GM18867 (cell line): Measurements from ENCODE around the gene TBX2.
"Not testable (repeated sequence)": the region's sequence is repeated elsewhere in the genome, so short reads cannot be mapped to it uniquely, and the experiment has no call there.

Experiments used
- ATAC-seq: cut with Tn5 transposase; IDR thresholded peaks from one replicate; pipeline ENCODE4 v1.9.1; 2021; ENCODE audit warnings: mild to moderate bottlenecking, moderate library complexity; ENCODE audit not compliant: unreplicated experiment

The TBX2 gene

DNA sequence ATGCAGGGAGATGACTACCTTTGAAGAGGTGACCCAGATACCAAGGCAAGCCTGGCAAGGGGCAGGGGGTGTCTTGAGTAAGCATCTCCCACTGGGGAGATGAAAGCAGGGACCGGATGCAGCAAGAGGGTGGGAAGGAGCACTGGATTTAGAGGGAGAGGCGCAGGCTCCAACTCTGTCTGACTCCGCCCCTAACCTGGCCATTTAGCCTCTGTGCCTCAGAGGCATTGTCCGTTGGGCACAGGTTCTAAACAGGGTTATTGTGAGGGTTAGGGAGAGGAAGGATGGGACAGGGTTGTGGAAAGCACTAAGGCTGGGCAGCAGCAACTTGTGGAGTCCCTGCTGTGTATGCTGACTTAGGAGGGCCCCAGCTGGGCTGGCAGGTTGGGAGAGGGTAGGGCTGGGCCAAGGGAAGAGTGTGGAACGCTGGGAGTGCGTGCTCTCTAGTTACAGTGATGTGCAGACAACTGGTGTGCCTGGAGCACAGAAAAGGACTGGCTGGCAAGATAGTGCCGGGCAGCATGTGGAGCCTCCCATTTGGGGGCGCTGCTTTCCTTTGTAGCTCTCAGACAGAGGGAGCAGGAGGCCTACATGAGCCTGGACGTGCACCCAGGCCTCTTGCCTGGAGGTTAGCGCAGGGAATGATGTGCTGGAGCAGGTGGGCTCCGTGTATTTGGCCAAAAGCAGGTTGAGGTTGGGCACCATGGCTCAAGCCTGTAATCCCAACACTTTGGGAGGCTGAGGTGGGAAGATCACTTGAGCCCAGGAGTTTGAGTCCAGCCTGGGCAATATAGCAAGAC is 26.2 kb downstream of the TBX2 start:
- no peak for ATAC-seq

DNA sequence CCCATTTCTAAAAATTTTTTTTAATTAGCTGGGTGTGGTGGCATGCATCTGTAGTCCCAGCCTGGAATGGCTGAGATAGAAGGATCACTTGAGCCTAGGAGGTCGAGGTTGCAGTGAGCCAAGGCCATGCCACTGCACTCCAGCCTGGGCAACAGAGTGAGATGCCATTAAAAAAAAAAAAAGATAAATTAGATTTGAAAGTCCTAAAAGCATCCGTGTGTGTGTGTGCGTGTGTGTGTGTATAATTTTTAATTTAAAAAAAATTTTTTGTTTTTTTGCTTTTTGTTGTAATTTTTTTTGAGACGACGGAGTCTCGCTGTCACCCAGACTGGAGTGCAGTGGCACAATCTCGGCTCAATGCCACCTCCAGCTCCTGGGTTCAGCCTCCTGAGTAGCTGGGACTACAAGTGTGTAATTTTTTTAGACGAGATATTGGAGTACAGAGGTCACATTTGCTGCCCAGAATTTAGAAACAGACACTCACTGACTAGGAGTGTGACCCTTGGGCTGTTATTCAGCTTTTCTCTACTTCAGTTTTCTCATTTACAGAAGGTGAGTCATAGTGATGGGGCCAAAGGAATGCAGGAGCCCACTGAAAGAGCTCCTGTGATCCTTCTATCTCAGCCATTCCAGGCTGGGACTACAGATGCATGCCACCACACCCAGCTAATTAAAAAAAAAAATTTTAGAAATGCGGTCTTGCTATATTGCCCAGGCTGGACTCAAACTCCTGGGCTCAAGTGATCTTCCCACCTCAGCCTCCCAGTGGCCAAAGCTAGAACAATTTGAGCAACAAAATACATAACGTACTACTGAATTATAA is 27.1 kb downstream of the TBX2 start:
- no peak for ATAC-seq

DNA sequence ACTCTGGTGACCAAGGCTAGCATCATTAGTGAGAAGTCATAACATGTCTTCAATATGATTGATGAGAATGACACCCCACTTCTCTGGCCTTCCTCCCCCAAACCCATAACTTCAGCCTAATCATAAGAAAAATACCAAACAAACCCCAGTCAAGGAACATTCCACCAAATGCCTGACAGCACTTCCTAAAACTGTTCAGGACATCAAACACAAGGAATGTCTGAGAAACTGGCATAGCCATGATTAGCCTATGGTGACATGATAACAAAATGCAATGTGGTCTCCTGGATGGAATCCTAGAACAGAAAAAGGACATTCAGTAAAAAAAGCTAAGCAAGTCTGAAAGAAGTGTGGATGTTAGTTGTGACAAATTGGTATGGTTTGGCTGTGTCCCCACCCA is 27.9 kb downstream of the TBX2 start:
- no peak for ATAC-seq

DNA sequence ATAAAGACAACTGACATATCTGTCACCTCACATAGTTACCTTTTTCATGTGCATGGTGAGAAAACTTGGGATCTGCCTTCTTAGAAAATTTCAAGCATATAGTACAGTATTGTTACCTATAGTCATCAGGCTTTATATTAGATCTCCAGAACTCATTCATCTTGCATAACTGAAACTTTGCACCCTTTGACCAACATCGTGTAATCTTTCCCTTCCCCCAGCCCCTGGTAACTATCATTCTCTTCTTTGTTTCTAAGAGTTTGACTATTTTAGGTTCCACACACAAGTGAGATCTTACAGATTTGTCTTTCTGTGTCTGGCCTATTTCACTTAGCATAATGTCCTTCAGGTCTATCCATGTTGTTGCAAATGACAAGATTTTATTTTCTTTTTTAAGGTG is 29.6 kb downstream of the TBX2 start:
- no peak for ATAC-seq

DNA sequence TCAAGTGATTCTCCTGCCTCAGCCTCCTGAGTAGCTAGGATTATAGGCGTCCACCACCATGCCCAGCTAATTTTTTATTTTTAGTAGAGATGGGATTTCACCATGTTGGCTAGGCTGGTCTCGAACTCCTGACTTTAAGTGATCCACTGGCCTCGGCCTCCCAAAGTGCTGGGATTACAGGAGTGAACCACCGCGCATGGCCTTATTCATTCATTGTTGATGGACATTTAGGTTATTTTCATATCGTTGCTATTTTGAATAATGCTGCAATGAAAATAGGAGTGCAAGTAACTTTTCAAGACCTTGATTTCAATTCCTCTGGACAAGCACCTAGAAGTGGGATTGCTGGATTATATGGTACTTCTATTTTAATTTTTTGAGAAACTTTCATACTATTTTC is 30.2 kb downstream of the TBX2 start:
- ATAC-seq, result not testable (repeated sequence)

DNA sequence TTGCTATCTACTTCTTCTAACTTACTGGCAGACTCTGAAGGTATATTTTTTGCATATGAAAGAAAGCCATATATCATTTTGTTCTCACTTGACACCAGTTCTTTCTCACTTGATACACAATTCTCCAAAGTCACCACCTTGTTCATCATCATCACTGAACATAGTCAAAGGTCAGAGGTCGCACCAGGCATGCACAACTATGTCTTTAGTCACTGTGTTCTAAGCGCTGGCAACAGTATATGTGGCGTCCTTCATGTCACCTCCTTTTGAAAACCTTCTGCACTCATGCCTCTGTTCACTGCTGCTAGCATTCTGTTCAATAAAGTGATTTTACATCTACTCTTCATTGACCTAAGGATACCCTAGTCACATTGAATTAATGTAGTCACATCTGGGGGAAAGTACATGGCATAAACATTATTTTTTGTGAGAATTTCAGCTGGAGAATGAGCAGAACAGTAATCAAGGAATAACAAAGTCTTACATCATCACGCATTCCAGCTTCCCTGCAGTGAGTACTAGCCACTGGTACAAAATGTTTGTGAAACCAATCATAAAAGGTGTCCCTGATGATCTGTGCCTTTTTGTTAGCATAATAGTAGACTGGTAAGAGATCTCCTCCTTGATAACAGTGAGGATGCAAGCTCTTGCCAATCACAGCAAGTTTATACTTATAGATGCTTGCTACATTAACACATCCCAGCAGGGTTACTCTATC is 32.1 kb downstream of the TBX2 start:
- no peak for ATAC-seq

DNA sequence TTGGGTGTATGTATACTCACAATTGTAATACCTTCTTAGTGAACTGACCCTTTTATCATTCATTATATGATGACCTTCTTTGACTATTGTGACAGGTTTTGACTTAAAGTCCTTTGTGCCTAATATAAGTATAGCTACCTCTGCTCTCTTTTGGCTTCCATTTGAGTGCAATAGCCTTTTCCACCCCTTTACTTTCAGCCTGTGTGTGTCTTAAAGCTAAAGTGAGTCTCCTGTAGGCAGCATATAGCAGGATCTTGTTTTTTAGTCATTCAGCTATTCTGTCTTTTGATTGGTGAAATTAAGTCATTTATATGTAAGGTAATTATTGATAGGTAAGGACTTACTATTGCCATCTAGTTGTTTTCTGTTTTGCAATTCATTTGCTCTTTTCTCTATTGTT is 36.6 kb downstream of the TBX2 start:
- no peak for ATAC-seq

DNA sequence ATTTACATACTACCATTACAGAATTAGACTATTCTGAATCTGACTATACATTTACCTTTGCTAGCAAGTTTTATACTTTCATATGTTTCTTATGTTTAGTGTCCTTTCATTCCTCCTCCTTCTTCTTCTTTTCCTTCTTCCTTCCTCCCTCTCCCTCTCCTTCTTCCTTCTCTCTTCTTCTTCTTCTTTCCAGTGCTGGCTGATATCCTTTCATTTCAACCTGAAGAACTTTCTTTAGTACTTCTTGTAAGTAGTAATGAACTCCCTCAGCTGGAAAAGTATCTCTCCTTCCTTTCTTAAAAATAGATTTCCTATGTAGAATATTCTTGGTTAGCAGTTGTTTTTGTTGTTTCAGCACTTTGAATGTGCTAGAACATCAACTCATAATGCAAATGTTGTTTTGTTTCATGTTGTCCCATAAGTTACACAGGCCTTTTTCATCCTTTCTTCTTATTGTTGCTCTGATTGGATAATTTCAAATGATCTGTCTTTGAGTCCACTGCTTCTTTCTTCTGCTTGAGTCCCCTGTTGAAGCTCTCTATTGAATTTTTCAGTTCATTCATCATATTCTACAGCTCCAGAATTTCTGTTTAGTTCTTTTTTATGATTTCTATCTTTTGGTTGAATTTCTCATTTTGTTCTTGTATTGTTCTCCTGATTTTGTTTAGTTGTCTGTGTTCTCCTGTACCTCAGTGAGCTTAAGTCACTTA is 37.5 kb downstream of the TBX2 start:
- no peak for ATAC-seq

DNA sequence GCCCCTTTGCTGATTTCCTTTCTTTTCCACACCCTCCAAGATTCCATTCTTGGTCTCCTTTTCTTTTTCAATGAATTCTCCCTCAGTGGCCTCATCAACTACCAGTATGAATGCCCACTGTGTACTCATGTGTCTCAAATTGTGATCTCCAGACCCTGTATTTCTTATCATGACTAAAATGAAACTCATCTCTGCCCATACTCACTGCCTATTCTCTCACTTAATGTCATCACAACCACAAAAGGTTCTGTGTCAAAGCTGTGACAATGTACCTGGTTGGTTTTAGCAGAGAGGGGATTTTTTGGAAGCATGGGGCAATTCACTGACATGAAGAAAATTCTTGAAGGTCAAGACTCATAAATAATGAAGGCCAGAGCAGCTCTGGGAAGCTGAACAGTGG is 41.1 kb downstream of the TBX2 start:
- ATAC-seq, result peak; percentile 58

DNA sequence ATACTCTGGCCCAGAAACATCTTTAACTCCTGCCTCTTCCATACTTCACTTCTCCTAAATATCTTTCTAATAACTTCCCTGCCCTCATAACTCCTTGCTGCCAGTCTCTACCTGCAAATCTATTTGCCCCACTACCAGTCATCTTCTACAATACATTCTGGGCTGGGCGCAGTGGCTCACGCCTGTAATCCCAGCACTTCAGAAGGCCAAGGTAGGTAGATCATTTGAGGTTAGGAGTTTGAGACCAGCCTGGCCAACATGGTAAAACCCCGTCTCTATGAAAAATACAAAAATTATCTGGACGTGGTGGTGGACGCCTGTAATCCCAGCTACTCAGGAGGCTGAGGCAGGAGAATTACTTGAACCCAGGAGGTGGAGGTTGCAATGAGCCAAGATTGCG is 41.9 kb downstream of the TBX2 start:
- ATAC-seq, result not testable (repeated sequence)

DNA sequence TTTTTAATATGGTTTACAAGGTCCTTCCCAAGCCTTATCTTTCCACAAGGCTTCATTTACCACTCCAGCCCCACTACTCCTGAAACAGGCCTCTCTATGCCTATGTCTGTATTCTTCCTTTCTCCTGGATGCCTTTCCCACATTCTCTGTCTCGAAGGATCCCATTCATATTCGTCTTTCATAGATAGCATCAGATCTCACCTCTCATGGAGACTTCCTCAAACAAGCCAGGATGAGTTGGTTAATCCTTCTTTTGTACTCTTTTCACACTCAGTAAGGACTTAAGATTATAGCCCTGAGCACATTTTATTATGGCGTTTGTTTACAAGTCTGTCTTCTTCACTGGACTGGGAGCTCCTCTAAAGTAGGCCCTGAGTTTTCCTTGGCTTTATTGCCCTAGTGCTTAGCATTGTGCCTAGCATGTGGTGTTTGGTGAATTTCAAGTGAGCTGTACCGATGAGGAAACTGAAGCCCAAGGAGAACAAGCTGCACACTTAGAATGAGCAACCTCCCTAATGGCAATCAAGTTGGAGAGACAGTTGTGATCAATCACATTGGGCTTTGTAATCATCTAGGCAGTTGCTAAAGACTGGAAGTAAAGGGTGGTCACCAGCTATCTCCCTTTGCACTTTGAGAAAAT is 42.6 kb downstream of the TBX2 start:
- no peak for ATAC-seq

DNA sequence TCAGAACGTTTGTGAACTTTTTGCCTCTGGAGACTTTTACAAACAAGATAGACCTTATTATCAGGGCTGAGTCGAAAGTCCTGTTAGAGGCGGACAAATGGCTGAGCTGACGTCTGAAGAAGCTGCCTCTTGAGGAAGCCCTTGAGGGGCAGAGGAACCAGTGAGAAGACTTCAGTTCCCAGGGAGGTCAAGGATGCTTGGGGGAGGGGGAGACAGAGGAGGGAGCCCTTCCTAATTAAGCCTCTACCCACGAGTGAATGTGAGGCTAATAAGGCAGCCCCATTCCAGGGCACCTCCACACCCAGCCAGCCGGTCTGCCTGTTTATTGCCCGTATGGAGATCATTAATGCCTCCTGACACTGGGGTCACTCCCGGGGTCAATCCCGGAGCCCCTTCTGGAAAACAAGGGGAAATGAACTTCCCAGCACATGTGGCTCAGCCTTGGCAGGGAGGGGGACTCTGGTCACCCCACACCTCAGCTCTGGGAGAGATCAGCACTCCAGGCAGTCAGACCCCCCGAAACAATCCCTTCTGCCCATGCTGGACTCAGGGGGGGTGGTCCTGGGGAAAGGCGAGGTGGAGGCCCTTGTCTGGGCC is 43.3 kb downstream of the TBX2 start:
- ATAC-seq, result no peak

DNA sequence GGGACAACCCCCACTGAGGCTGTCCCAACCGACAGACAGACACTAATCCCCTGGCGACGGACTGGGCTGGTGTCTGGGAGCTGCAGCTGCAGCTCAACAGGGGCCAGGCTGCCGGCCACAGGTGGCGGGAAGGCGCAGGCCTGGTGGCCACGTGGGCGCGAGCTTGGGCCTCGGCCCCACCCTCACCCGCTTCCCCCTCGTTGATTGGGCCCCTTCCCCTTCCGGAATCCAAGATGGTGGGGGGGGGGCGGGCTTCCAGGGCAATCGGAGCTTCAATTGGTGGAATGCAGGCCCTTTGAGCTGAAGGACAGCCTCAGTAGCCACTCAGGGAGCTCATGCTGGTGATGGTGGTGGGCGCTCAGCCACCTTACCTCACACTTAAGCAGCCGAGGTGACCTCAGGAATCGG is 43.8 kb downstream of the TBX2 start:
- no peak for ATAC-seq

DNA sequence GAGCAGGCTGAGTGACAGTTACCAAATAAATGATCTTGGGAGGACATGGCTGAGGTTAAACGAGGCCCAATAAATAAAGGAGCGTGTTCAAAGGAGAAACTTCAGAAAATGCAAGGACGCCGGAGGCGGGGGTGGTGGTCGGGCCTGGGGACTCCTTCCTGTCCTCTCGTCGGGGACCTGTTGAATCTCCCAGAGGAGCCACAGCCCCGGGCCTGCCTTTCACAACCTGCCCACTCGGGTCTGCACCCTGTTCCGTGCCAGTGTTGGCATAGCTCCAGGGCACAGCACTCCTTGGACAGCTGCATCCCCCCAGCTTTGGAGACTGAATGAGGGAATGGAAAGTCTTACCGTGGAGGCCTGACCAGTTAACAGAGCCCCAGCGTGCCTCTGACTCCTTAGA is 44.4 kb downstream of the TBX2 start:
- ATAC-seq, result no peak

DNA sequence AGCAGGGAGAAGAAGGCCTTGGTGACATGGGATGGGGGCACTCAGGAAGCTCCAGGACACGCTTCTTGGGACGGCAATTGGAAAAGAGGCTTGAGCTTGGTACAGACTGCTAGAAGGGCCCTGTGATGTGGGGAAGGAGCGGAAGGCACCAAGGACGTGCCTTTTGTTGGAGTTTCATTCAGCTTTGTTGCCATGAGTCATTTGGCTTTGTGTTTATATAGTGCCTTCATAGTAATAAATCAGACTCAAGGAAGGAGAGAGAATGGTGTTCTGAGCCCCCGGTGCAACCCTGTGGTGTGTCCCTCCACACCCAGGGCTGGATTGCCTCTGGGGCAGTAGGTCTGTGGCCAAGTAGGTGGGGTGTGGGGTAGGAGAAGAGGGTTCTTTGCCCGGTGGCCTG is 45.2 kb downstream of the TBX2 start:
- ATAC-seq, result no peak

DNA sequence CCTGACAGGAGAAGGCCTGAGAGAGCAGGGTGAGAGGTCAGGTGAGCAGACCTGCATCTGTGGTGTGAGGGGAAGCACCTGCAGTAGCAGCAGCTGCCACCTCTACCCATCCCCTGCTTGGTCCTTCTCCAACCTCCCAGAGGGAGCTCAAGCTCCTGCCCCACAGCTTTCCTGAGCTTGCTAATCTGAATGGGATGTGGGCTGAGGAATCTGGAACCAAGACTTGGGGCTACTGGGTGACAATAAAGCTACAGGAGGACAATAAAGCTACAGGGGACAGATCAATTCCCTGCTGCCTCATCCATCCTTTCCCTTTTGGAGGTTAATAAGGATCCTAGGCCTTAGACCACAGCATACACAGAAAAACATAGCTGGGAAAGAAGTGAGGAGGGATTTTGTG is 47.7 kb downstream of the TBX2 start:
- no peak for ATAC-seq

DNA sequence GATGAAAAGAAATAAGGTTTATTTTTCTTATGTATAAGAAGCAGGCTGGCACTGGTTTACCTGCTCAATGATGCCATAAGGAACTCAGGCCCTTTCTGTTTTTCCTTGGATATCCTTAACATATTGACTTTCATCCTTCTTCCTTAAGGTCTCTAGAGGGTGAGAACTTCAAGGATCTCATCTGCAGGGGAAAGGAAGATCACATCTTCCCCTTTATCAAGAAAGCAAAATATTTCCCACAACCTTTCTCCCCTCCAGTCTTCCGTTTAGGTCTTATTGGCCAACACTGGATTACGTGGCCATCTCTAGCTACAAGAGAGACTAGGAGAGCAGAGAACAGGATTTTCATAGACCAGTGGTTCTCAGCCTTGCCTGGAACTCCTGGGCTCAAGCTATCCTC is 48.4 kb downstream of the TBX2 start:
- no peak for ATAC-seq

DNA sequence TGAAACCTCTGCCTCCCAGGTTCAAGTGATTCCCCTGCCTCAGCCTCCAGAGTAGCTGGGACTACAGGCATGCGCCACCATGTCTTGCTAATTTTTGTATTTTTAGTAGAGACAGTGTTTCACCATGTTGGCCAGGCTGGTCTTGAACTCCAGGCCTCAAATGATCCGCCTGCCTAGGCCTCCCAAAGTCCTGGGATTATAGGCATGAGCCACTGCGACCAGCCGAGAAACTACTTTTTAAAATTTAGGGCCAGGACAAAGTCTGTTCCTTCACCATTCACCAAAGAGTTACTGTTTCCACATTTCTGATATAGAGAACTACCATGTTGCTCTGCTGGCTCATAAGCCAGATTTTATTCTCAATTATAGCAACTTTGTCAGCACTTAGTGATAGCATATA is 49.5 kb downstream of the TBX2 start:
- ATAC-seq, result not testable (repeated sequence)

DNA sequence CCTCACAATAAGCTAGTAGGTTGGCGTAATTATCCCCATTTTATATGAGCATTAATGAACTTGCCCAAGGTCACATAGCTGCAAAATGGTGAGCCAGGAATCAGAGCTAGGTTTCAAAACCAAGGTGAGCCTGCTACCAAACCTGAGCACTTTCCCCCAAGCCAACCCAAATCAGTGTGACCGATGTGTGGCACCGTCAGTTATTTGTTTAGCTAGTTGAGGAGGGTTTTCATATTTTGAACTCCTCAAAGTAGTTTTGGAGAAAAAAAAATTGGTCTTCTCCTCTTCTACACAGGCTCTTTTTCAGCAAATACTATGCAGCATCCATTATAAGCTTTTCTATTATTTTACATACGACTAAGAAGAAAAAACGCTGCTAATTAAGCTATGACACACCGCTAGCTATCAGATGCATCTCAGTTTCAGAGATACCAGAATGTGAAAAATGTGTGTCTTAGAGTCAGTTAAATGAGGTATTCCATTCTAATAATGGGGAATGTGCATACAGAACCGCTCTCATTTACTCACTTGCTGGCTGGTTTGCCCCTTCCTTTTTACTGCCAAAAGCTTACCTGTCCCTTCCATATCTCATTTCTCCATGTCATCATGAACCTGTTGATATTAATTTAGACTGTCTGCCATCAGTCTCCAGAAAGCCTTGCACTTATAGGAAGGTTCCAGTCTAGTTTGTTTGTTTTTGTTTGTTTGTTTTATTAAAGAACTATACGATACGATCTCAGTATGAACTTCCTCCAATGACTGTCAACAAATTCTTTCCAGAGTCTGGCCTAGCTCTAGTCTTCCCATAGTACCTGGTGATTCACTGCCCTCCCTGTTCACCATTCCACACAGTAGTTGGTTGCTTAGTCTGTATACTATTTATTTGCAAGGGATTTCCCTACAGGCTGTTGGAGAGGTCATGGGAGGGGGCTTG is 50.3 kb downstream of the TBX2 start:
- ATAC-seq, result no peak
